Measurements from ENCODE around the gene PDK4. TPM values are rescaled to one million over a fixed set of nuclear protein-coding genes. Genes with fewer than 3 reads are reported as not detected.

The PDK4 gene
- total and polyA plus RNA-seq, 2 donors from 2014 or later: 45.0 to 106 TPM

DNA sequence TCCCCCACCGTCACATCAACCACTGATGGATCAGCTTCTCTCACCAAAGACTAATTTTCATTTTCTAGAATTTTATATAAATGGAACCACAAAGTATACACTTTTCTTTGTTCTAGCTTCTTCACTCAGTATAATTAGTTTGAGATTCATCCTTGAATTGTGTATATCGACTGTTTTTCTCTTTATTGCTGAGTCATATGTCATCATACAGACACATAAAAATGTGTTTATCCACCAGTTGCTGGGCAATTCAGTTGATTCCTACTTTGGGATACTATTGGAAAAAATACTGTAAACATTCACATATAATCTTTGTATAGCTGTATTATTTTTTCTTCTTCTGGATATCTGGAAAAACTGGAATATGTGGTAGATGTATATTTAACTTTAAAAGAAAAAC is 26.6 kb downstream of the PDK4 start:
- H3K27me3 ChIP-seq (ENCODE audit: control insufficient read depth, insufficient read depth, low read length): no peaks in the 10 kb centered on the region
- no peak for DNase-seq
- no peak overlapping the region for H3K9ac ChIP-seq (ENCODE audit: low read length in 3 of 3)
- FAIRE-seq: no peak
- intact Hi-C loops (cut with DNase I): no loop called here
- no peaks in the 10 kb centered on the region for H3K36me3 ChIP-seq (ENCODE audit: control insufficient read depth in 2 of 3, insufficient read depth in 3 of 3, low read length in 3 of 3)
- no peak overlapping the region for H3K27ac ChIP-seq (ENCODE audit: low read depth in 2 of 2, low read length in 2 of 2)
- no peaks in the 10 kb centered on the region for H3K9me3 ChIP-seq (ENCODE audit: control insufficient read depth in 2 of 3, insufficient read depth in 1 of 3, low read length in 3 of 3)
- no peaks in the 10 kb centered on the region for H3K4me1 ChIP-seq (ENCODE audit: control insufficient read depth in 2 of 3, insufficient read depth in 2 of 3, low read depth in 1 of 3, low read length in 3 of 3)
- TF ChIP-seq, protein P1, sequence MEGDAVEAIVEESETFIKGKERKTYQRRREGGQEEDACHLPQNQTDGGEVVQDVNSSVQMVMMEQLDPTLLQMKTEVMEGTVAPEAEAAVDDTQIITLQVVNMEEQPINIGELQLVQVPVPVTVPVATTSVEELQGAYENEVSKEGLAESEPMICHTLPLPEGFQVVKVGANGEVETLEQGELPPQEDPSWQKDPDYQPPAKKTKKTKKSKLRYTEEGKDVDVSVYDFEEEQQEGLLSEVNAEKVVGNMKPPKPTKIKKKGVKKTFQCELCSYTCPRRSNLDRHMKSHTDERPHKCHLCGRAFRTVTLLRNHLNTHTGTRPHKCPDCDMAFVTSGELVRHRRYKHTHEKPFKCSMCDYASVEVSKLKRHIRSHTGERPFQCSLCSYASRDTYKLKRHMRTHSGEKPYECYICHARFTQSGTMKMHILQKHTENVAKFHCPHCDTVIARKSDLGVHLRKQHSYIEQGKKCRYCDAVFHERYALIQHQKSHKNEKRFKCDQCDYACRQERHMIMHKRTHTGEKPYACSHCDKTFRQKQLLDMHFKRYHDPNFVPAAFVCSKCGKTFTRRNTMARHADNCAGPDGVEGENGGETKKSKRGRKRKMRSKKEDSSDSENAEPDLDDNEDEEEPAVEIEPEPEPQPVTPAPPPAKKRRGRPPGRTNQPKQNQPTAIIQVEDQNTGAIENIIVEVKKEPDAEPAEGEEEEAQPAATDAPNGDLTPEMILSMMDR (IDR thresholded peaks at IDR 0.05; ENCODE audit: borderline replicate concordance, extremely low read depth, insufficient read depth): no peak
- H3K4me3 ChIP-seq (ENCODE audit: low read length in 3 of 3): no peak overlapping the region

DNA sequence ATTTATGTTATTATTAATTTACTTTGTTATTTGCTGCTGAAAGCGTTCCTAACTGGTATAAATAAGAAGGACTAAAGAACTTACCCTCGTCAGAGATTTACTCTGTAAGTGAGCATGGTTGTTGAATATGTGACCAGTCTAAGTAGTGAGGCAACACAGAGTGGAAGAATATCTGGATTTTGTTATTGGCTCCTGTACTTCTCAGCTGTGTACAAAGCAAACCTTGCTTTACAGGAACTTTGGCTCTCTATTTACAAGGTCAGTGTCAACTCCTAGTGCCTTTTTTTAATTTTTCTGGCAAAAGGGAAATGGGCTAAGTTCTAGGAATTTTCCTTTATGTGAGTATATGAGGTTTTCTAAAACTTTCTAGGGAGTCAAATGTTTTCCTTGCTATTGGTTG is 35.6 kb downstream of the PDK4 start:
- H3K4me1 ChIP-seq (ENCODE audit: control insufficient read depth in 2 of 3, insufficient read depth in 2 of 3, low read depth in 1 of 3, low read length in 3 of 3): no peaks in the 10 kb centered on the region
- no peaks in the 10 kb centered on the region for H3K9me3 ChIP-seq (ENCODE audit: control insufficient read depth in 2 of 3, insufficient read depth in 1 of 3, low read length in 3 of 3)
- no peak for DNase-seq
- FAIRE-seq: no peak
- H3K27ac ChIP-seq (ENCODE audit: low read depth in 2 of 2, low read length in 2 of 2): no peak overlapping the region
- TF ChIP-seq, protein P1 (IDR thresholded peaks at IDR 0.05; ENCODE audit: borderline replicate concordance, extremely low read depth, insufficient read depth): no peak
- H3K4me3 ChIP-seq (ENCODE audit: low read length in 3 of 3): no peak overlapping the region
- no peaks in the 10 kb centered on the region for H3K27me3 ChIP-seq (ENCODE audit: control insufficient read depth, insufficient read depth, low read length)
- H3K9ac ChIP-seq (ENCODE audit: low read length in 3 of 3): no peak overlapping the region
- intact Hi-C loops (cut with DNase I): no loop called here
- H3K36me3 ChIP-seq (ENCODE audit: control insufficient read depth in 2 of 3, insufficient read depth in 3 of 3, low read length in 3 of 3): no peaks in the 10 kb centered on the region

DNA sequence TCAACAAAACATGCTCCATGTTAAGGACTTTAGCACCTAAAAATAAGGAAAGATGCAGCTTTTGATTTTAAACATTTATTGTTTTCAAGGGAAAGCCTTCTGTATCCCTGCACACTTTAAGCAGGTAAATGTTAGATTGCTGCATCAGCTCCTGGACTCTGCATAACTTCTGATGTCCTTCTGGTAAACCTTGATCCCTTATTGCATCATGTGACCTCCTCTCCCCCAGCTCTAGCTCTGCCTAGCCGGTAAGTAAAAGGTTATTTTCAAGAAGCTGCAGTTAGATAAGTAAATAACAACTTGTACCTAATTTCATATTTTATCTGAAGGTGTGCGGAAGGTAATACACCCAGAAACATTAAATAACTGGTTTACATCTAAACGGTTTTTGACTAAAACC is 37.5 kb downstream of the PDK4 start:
- Histone ChIP-seq H3K9ac (ENCODE audit: low read length in 3 of 3) (no peak overlapping the region), H3K4me1 (ENCODE audit: control insufficient read depth in 2 of 3, insufficient read depth in 2 of 3, low read depth in 1 of 3, low read length in 3 of 3) (no peaks in the 10 kb centered on the region), H3K27ac (ENCODE audit: low read depth in 2 of 2, low read length in 2 of 2) (no peak overlapping the region), H3K4me3 (ENCODE audit: low read length in 3 of 3) (no peak overlapping the region), H3K27me3 (ENCODE audit: control insufficient read depth, insufficient read depth, low read length) (no peaks in the 10 kb centered on the region), H3K36me3 (ENCODE audit: control insufficient read depth in 2 of 3, insufficient read depth in 3 of 3, low read length in 3 of 3) (no peaks in the 10 kb centered on the region), H3K9me3 (ENCODE audit: control insufficient read depth in 2 of 3, insufficient read depth in 1 of 3, low read length in 3 of 3) (no peaks in the 10 kb centered on the region)
- FAIRE-seq (peak; percentile 6), DNase-seq (no peak)
- TF ChIP-seq, protein P1 (IDR thresholded peaks at IDR 0.05; ENCODE audit: borderline replicate concordance, extremely low read depth, insufficient read depth): no peak
- intact Hi-C loops (cut with DNase I): no loop called here

DNA sequence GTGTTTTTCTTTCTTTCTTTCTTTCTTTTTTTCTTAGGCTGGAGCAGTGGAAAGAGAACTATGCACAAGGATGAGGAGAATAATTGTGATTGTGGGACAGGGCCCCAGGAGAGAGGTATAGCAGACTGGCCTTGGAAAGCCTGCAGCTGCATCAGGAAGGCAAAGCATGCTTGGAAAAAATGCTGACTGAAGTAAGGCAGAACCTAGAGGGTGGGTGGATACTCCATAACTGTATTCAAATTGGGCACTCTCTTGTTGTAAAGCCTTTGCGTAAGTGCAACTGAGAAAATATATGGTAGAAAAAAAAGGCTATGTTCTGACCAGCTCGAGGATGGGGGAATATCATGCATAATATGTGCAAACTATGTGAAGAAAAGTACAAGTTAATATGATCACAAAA is 39.5 kb downstream of the PDK4 start:
- H3K9ac ChIP-seq (ENCODE audit: low read length in 3 of 3): no peak overlapping the region
- intact Hi-C loops (cut with DNase I): no loop called here
- no peaks in the 10 kb centered on the region for H3K27me3 ChIP-seq (ENCODE audit: control insufficient read depth, insufficient read depth, low read length)
- no peak overlapping the region for H3K27ac ChIP-seq (ENCODE audit: low read depth in 2 of 2, low read length in 2 of 2)
- TF ChIP-seq, protein P1 (IDR thresholded peaks at IDR 0.05; ENCODE audit: borderline replicate concordance, extremely low read depth, insufficient read depth): no peak
- H3K36me3 ChIP-seq (ENCODE audit: control insufficient read depth in 2 of 3, insufficient read depth in 3 of 3, low read length in 3 of 3): no peaks in the 10 kb centered on the region
- no peaks in the 10 kb centered on the region for H3K4me1 ChIP-seq (ENCODE audit: control insufficient read depth in 2 of 3, insufficient read depth in 2 of 3, low read depth in 1 of 3, low read length in 3 of 3)
- FAIRE-seq: no peak
- no peak for DNase-seq
- no peak overlapping the region for H3K4me3 ChIP-seq (ENCODE audit: low read length in 3 of 3)
- no peaks in the 10 kb centered on the region for H3K9me3 ChIP-seq (ENCODE audit: control insufficient read depth in 2 of 3, insufficient read depth in 1 of 3, low read length in 3 of 3)

All from kidney (tissue), 14 donors.